Dermis microvascular lymphatic vessel endothelial cell (primary cell): ENCODE results near the gene POMGNT2. TPM values are rescaled to one million over a fixed set of nuclear protein-coding genes. Genes with fewer than 3 reads are reported as not detected.

ENCODE experiments used
- DNase-seq, 2 donors: peaks; one replicate each; pipeline versions ENCODE4 v3.0.0 to v3.0.0-alpha.2; 2010; ENCODE audit warnings: low read depth in 2 of 2
- total RNA-seq: library from RNA; depleted of rRNA; stranded (reverse); fragments of >200 nt; gene quantifications from 2 replicates; pipeline ENCODE4 v1.2.1, GENCODE V29; 2014

The POMGNT2 gene
- total RNA-seq, result 3.5 and 6.6 TPM in 2 replicates

GRCh38 chr3:43105596-43106292, at the start of gene POMGNT2:
Gene POMGNT2 (minus strand): TSS chr3:43106079. CDS start chr3:43081431, 24,648 bp downstream.
- DNase-seq, result peak; percentile 67 to 87

GRCh38 chr3:43154980-43155379, 49.1 kb upstream of the POMGNT2 start:
- DNase-seq, result no peak

- no peak for DNase-seq
These were observed 47.6 kb upstream of the POMGNT2 start for GRCh38 chr3:43153216-43154083.

- peak in 1 of 2 donors; percentile 13 for DNase-seq
These were observed 46.8 kb upstream of the POMGNT2 start for GRCh38 chr3:43152649-43153048.

GRCh38 chr3:43148033-43148432, 42.2 kb upstream of the POMGNT2 start:
- no peak for DNase-seq

GRCh38 chr3:43146599-43146998, 40.7 kb upstream of the POMGNT2 start:
- DNase-seq, result no peak

GRCh38 chr3:43144761-43145490, 39.0 kb upstream of the POMGNT2 start:
- DNase-seq, result peak in 1 of 2 donors; percentile 51

- DNase-seq, result no peak
These were observed 36.6 kb upstream of the POMGNT2 start for GRCh38 chr3:43142472-43142871.

GRCh38 chr3:43138488-43139231, 32.8 kb upstream of the POMGNT2 start:
- no peak for DNase-seq

GRCh38 chr3:43132870-43133636, 27.2 kb upstream of the POMGNT2 start:
- no peak for DNase-seq

- DNase-seq, result no peak
These were observed 26.3 kb upstream of the POMGNT2 start for GRCh38 chr3:43132193-43132592.

GRCh38 chr3:43128464-43128863, 22.6 kb upstream of the POMGNT2 start:
- DNase-seq, result no peak

GRCh38 chr3:43126536-43126935, 20.7 kb upstream of the POMGNT2 start:
- no peak for DNase-seq

GRCh38 chr3:43123895-43124294, 18.0 kb upstream of the POMGNT2 start:
- DNase-seq, result no peak

GRCh38 chr3:43120937-43121336, 15.1 kb upstream of the POMGNT2 start:
- no peak for DNase-seq

GRCh38 chr3:43117257-43117656, 11.4 kb upstream of the POMGNT2 start:
- DNase-seq, result no peak

- no peak for DNase-seq
These were observed 7.8 kb upstream of the POMGNT2 start for GRCh38 chr3:43113671-43114070.

GRCh38 chr3:43106293-43106628, 382 bp upstream of the POMGNT2 start:
- no peak for DNase-seq

- peak in 1 of 2 donors; percentile 2 for DNase-seq
These were observed 951 bp downstream of the POMGNT2 start for GRCh38 chr3:43104660-43105595.

- DNase-seq, result no peak
These were observed 1.8 kb downstream of the POMGNT2 start for GRCh38 chr3:43104039-43104438.
